ENCODE results near the gene DAPK1.
A peak's percentile ranks its signal among the peaks of the same experiment; 100 is the strongest.

The DAPK1 gene

GRCh38 chr9:87663556-87663955 lies 165.9 kb downstream of the DAPK1 start:
- no peak overlapping the region for H4K8ac ChIP-seq (ENCODE audit: low read length)
- H2BK120ac ChIP-seq (ENCODE audit: low read depth, low read length): no peak overlapping the region
- peaks cover 5% of the 10 kb centered on the region for H3K4me1 ChIP-seq (ENCODE audit: control insufficient read depth, insufficient read depth, low read depth, low read length)
- H2AFZ ChIP-seq (ENCODE audit: low read depth, low read length): no peak overlapping the region
- no peak for DNase-seq
- H3K79me1 ChIP-seq (replicated peaks; ENCODE audit: low read length, poor library complexity, severe bottlenecking): peaks cover 44% of the 10 kb centered on the region
- H3K4me3 ChIP-seq (ENCODE audit: insufficient read depth in 1 of 2, low read depth in 1 of 2, low read length in 2 of 2): no peak overlapping the region
- H2AK5ac ChIP-seq (ENCODE audit: low read length, severe bottlenecking): peak overlapping the region; percentile 21
- H3K18ac ChIP-seq (ENCODE audit: low read depth in 1 of 2, low read length in 2 of 2): no peak overlapping the region
- no peak overlapping the region for H3K27ac ChIP-seq (ENCODE audit: low read length, poor library complexity, severe bottlenecking)
- 83% methylated on average over 6 of the region's 6 CpGs for WGBS
- no peak overlapping the region for H2BK12ac ChIP-seq (ENCODE audit: low read length in 2 of 2)
- peaks cover 0 to 6% of the 10 kb centered on the region in 2 experiments for H3K27me3 ChIP-seq (ENCODE audit: control insufficient read depth in 1 of 2, insufficient read depth in 1 of 2, low read length in 2 of 2)
- H3K4ac ChIP-seq (ENCODE audit: low read depth in 1 of 2, low read length in 2 of 2): no peak overlapping the region
- H3K23ac ChIP-seq (ENCODE audit: low read length in 2 of 2): no peak overlapping the region
- no peak overlapping the region for H3K4me2 ChIP-seq (ENCODE audit: low read length, poor library complexity, severe bottlenecking)
- H3K14ac ChIP-seq (ENCODE audit: low read length in 2 of 2): no peak overlapping the region
- H3K9me3 ChIP-seq (ENCODE audit: control insufficient read depth, low read length): peaks cover 8% of the 10 kb centered on the region
- no peak overlapping the region for H4K91ac ChIP-seq (ENCODE audit: low read length)
- no peak overlapping the region for H2BK5ac ChIP-seq (ENCODE audit: low read depth, low read length, poor library complexity, severe bottlenecking)
- H2BK15ac ChIP-seq (ENCODE audit: low read depth, poor library complexity, severe bottlenecking): no peak overlapping the region
- peaks cover 2 to 67% of the 10 kb centered on the region in 2 experiments for H3K36me3 ChIP-seq (ENCODE audit: control insufficient read depth in 1 of 2, insufficient read depth in 2 of 2, low read depth in 1 of 2, low read length in 2 of 2)
- H3K9ac ChIP-seq (ENCODE audit: low read length): no peak overlapping the region

DNA sequence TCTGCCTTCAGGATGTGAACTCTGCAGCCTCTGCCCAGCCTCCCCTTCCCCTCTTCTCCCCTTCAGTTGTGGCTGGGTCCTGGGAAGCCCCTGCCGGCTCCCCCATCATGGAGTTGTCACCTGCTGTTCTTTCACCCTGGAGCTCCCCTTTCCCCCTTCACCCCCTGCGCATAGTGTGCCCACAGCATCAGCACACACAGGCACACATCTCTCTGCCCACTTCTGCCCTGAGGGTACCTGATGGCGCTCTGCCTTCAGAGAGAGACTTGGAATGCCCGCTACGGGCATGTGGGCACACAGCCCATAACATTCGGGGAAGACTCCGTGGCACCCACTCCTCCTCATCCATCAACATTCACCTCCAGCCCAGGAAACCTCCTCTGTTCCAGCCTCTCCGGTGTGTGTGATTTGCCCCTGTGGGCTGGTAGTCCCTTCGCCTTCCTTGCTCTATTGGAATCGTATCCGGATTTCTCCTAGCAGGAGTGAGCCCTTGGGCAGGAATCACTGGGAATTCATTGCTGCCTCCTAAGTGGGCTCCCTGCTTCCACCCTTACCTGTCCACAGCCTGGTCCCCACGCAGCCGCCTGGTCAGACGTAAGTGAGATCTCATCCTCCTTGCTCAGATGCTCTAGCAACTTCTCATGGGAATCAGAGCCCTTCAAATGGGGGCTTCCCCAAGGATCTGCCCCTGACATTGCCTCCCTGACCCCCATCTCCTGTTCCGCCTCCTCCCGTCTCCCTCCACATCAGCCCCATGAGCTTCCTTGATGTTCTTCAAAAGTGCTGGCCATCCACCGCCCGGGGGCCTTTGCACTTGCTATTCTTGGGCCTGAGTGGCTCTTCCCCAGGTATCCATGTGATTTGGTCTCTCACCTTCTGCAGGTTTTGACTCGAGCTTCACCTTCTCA lies 166.7 kb downstream of the DAPK1 start:
- no peak overlapping the region for H2BK120ac ChIP-seq (ENCODE audit: low read depth, low read length)
- H3K9me3 ChIP-seq (ENCODE audit: control insufficient read depth, low read length): peaks cover 8% of the 10 kb centered on the region
- WGBS: 94% methylated on average over 19 of the region's 19 CpGs

GRCh38 chr9:87665505-87665904 lies 167.8 kb downstream of the DAPK1 start:
- peaks cover 2 to 54% of the 10 kb centered on the region in 2 experiments for H3K36me3 ChIP-seq (ENCODE audit: control insufficient read depth in 1 of 2, insufficient read depth in 2 of 2, low read depth in 1 of 2, low read length in 2 of 2)
- WGBS: 91% methylated on average over 6 of the region's 6 CpGs
- no peak overlapping the region for H3K9ac ChIP-seq (ENCODE audit: low read length)
- no peak overlapping the region for H3K18ac ChIP-seq (ENCODE audit: low read depth in 1 of 2, low read length in 2 of 2)
- no peak for DNase-seq
- H3K27me3 ChIP-seq (ENCODE audit: control insufficient read depth in 1 of 2, insufficient read depth in 1 of 2, low read length in 2 of 2): peaks cover 0 to 6% of the 10 kb centered on the region in 2 experiments
- no peak overlapping the region for H2BK120ac ChIP-seq (ENCODE audit: low read depth, low read length)
- no peak overlapping the region for H4K91ac ChIP-seq (ENCODE audit: low read length)
- no peak overlapping the region for H3K27ac ChIP-seq (ENCODE audit: low read length, poor library complexity, severe bottlenecking)
- H3K4me3 ChIP-seq (ENCODE audit: insufficient read depth in 1 of 2, low read depth in 1 of 2, low read length in 2 of 2): no peak overlapping the region
- H3K4me2 ChIP-seq (ENCODE audit: low read length, poor library complexity, severe bottlenecking): no peak overlapping the region
- H3K4me1 ChIP-seq (ENCODE audit: control insufficient read depth, insufficient read depth, low read depth, low read length): peaks cover 5% of the 10 kb centered on the region
- no peak overlapping the region for H3K4ac ChIP-seq (ENCODE audit: low read depth in 1 of 2, low read length in 2 of 2)
- H2BK12ac ChIP-seq (ENCODE audit: low read length in 2 of 2): no peak overlapping the region
- no peak overlapping the region for H3K14ac ChIP-seq (ENCODE audit: low read length in 2 of 2)
- H3K9me3 ChIP-seq (ENCODE audit: control insufficient read depth, low read length): peaks cover 8% of the 10 kb centered on the region
- H2AFZ ChIP-seq (ENCODE audit: low read depth, low read length): no peak overlapping the region
- H3K23ac ChIP-seq (ENCODE audit: low read length in 2 of 2): no peak overlapping the region
- H3K79me1 ChIP-seq (replicated peaks; ENCODE audit: low read length, poor library complexity, severe bottlenecking): peaks cover 32% of the 10 kb centered on the region
- H2AK5ac ChIP-seq (ENCODE audit: low read length, severe bottlenecking): no peak overlapping the region
- H2BK5ac ChIP-seq (ENCODE audit: low read depth, low read length, poor library complexity, severe bottlenecking): no peak overlapping the region
- H4K8ac ChIP-seq (ENCODE audit: low read length): no peak overlapping the region
- H2BK15ac ChIP-seq (ENCODE audit: low read depth, poor library complexity, severe bottlenecking): no peak overlapping the region

More for the DNA sequence above, 166.7 kb downstream of the DAPK1 start:
- Histone ChIP-seq H3K4me3 (ENCODE audit: insufficient read depth in 1 of 2, low read depth in 1 of 2, low read length in 2 of 2) (no peak overlapping the region), H2BK5ac (ENCODE audit: low read depth, low read length, poor library complexity, severe bottlenecking) (no peak overlapping the region), H3K27me3 (ENCODE audit: control insufficient read depth in 1 of 2, insufficient read depth in 1 of 2, low read length in 2 of 2) (peaks cover 0 to 6% of the 10 kb centered on the region in 2 experiments), H3K14ac (ENCODE audit: low read length in 2 of 2) (peak overlapping the region in 1 of 2 experiments; percentile 35), H4K8ac (ENCODE audit: low read length) (no peak overlapping the region), H3K4ac (ENCODE audit: low read depth in 1 of 2, low read length in 2 of 2) (no peak overlapping the region), H2AK5ac (ENCODE audit: low read length, severe bottlenecking) (no peak overlapping the region), H3K27ac (ENCODE audit: low read length, poor library complexity, severe bottlenecking) (no peak overlapping the region), H2AFZ (ENCODE audit: low read depth, low read length) (no peak overlapping the region), H2BK12ac (ENCODE audit: low read length in 2 of 2) (no peak overlapping the region), H3K23ac (ENCODE audit: low read length in 2 of 2) (no peak overlapping the region), H3K18ac (ENCODE audit: low read depth in 1 of 2, low read length in 2 of 2) (no peak overlapping the region), H3K36me3 (ENCODE audit: control insufficient read depth in 1 of 2, insufficient read depth in 2 of 2, low read depth in 1 of 2, low read length in 2 of 2) (peaks cover 2 to 59% of the 10 kb centered on the region in 2 experiments), H2BK15ac (ENCODE audit: low read depth, poor library complexity, severe bottlenecking) (no peak overlapping the region), H3K4me2 (ENCODE audit: low read length, poor library complexity, severe bottlenecking) (no peak overlapping the region), H3K4me1 (ENCODE audit: control insufficient read depth, insufficient read depth, low read depth, low read length) (peaks cover 5% of the 10 kb centered on the region), H4K91ac (ENCODE audit: low read length) (no peak overlapping the region), H3K79me1 (replicated peaks; ENCODE audit: low read length, poor library complexity, severe bottlenecking) (peaks cover 37% of the 10 kb centered on the region), H3K9ac (ENCODE audit: low read length) (no peak overlapping the region)
- no peak for DNase-seq

GRCh38 chr9:87667164-87667738 lies 169.6 kb downstream of the DAPK1 start:
- 95% methylated on average over 2 of the region's 3 CpGs for whole genome bisulfite sequencing
- Histone ChIP-seq H3K23ac (ENCODE audit: low read length in 2 of 2) (no peak overlapping the region), H3K4me1 (ENCODE audit: control insufficient read depth, insufficient read depth, low read depth, low read length) (peaks cover 11% of the 10 kb centered on the region), H2AK5ac (ENCODE audit: low read length, severe bottlenecking) (no peak overlapping the region), H2BK15ac (ENCODE audit: low read depth, poor library complexity, severe bottlenecking) (no peak overlapping the region), H2AFZ (ENCODE audit: low read depth, low read length) (no peak overlapping the region), H3K4me3 (ENCODE audit: insufficient read depth in 1 of 2, low read depth in 1 of 2, low read length in 2 of 2) (no peak overlapping the region), H3K14ac (ENCODE audit: low read length in 2 of 2) (no peak overlapping the region), H3K9ac (ENCODE audit: low read length) (no peak overlapping the region), H2BK5ac (ENCODE audit: low read depth, low read length, poor library complexity, severe bottlenecking) (no peak overlapping the region), H2BK120ac (ENCODE audit: low read depth, low read length) (no peak overlapping the region), H4K91ac (ENCODE audit: low read length) (no peak overlapping the region), H3K9me3 (ENCODE audit: control insufficient read depth, low read length) (peaks cover 8% of the 10 kb centered on the region), H3K18ac (ENCODE audit: low read depth in 1 of 2, low read length in 2 of 2) (no peak overlapping the region), H4K8ac (ENCODE audit: low read length) (no peak overlapping the region), H2BK12ac (ENCODE audit: low read length in 2 of 2) (no peak overlapping the region), H3K4ac (ENCODE audit: low read depth in 1 of 2, low read length in 2 of 2) (no peak overlapping the region), H3K36me3 (ENCODE audit: control insufficient read depth in 1 of 2, insufficient read depth in 2 of 2, low read depth in 1 of 2, low read length in 2 of 2) (peaks cover 2 to 65% of the 10 kb centered on the region in 2 experiments), H3K27me3 (ENCODE audit: control insufficient read depth in 1 of 2, insufficient read depth in 1 of 2, low read length in 2 of 2) (peaks cover 0 to 6% of the 10 kb centered on the region in 2 experiments), H3K4me2 (ENCODE audit: low read length, poor library complexity, severe bottlenecking) (no peak overlapping the region), H3K27ac (ENCODE audit: low read length, poor library complexity, severe bottlenecking) (no peak overlapping the region), H3K79me1 (replicated peaks; ENCODE audit: low read length, poor library complexity, severe bottlenecking) (peaks cover 32% of the 10 kb centered on the region)
- no peak for DNase-seq

Data from mesenchymal stem cell (in vitro differentiated cells and primary cell).